GM18517 (cell line): ENCODE data around the gene MIF.
"Not testable (repeated sequence)": the region's sequence is repeated elsewhere in the genome, so short reads cannot be mapped to it uniquely, and the experiment has no call there.

ENCODE experiments used
- ATAC-seq: cut with Tn5 transposase; IDR thresholded peaks from one replicate; pipeline ENCODE4 v1.9.1; 2021; ENCODE audit warnings: mild to moderate bottlenecking, moderate library complexity; ENCODE audit not compliant: unreplicated experiment

The MIF gene

GRCh38 chr22:23938328-23939016, 44.3 kb downstream of the MIF start:
- no peak for ATAC-seq

GRCh38 chr22:23939017-23939357, 44.8 kb downstream of the MIF start:
- no peak for ATAC-seq

DNA sequence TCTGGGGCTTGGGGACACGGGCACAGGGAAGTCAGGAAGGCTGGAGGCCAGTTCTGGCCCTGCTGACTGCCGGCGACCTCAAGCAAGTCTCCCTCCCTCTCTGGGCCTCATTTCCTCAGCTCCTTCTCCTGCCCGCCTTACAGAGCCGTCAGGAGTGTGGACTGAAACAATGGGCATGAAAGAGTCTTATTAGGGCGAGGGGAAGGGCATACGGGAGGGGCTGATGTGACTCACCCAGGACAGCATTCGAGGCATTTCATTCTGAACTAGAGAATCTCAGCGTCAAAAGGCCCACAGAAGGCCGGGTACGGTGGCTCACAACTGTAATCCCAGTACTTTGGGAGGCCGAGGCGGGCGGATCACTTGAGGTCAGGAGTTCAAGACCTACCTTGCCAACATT, 46.0 kb downstream of the MIF start:
- not testable (repeated sequence) for ATAC-seq
